HG03280 (cell line): ENCODE measurements around the gene SMIM14.
"Not testable (repeated sequence)": the region's sequence is repeated elsewhere in the genome, so short reads cannot be mapped to it uniquely, and the experiment has no call there.

Experiments used
- ATAC-seq: cut with Tn5 transposase; IDR thresholded peaks from one replicate; pipeline ENCODE4 v1.9.1; 2021; ENCODE audit warnings: mild to moderate bottlenecking, moderate library complexity; ENCODE audit not compliant: unreplicated experiment

Gene SMIM14

DNA sequence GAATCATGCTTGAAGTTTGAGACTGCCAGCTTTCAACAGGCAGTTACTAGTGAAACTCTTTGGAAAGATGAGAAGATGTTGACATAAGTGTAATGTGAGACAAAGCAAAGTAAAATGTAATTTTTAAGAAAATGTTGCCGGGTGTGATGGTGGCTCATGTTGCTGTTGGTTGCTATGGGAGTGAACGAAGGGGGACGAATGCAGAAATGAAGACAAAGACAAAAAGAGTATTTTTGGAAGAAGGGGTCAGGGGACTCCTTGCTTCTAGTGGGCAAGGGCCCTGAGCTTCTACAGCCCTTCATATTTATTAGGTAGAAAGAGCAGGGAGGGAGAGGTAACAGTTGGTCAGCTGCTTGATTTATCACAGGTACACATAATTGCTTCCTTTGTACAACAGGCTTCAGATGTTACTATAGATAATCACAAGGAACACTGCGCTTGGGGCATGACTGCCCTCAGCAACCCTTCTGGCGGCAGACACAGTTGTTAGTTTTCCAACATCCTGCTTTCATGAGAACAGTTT is 99.5 kb downstream of the SMIM14 start:
- no peak for ATAC-seq

DNA sequence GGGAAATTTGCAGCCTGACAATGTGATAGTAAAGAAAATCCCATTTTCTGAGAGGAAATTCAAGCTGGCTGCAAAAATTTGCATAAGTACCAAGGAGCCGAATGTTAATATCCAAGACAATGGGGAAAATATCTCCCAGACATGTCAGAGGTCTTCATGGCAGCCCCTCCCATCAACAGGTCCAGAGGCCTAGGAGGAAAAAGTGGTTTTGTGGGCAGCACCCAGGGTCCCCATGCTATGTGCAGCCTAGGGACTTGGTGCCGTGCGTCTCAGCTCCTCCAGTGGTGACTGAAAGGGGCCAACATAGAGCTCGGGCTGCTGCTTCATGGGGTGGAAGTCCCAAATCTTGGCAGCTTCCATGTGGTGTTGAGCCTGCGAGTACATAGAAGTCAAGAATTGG is 105.1 kb downstream of the SMIM14 start:
- no peak for ATAC-seq

DNA sequence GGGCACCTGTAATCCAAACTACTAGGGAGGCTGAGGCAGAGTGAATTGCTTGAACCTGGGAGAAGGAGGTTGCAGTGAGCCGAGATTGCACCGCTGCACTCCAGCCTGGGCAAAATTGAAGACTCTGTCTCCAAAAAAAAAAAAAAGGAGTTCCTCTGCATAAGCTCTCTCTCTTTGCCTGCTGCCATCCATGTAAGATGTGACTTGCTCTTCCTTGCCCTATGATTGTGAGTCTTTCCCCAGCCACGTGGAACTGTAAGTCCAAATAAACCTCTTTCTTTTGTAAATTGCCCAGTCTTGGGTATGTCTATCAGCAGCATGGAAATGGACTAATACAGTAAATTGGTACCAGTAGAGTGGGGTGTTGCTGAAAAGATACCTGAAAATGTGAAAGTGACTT is 106.4 kb downstream of the SMIM14 start:
- ATAC-seq: not testable (repeated sequence)

DNA sequence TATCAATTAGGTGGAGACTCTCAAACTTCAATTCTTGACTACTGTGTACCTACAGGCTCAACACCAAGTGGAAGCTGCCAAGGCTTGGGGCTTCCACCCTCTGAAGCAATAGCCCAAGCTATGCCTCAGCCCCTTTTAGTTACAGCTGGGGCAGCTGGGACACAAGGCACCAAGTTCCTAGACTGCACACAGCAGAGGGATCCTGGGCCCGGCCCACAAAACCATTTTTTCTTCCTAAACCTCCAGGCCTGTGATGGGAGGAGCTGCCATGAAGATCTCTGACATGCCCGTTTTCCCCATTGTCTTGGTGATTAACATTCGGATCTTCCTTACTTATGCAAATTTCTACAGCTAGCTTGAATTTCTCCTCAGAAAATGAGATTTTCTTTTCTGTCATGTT is 108.0 kb downstream of the SMIM14 start:
- no peak for ATAC-seq

DNA sequence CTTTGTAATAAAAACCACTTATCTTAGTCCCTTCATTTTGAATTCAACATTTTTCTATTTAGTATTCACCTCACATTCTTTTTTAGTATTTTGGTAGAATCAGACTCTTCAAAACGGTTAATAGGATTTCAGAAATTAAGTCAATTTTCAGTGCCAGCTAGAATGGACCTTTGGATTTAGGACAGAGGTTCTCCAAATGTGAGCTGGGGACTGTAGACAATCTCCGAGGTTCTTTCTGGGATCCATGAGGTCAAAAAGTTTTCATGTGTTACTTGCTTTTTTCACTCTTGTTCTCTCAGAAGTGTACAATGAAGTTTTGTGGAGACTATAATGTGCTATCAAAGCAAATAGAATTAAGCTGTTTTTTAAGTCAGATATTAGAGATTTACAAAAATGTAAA is 109.1 kb downstream of the SMIM14 start:
- no peak for ATAC-seq

DNA sequence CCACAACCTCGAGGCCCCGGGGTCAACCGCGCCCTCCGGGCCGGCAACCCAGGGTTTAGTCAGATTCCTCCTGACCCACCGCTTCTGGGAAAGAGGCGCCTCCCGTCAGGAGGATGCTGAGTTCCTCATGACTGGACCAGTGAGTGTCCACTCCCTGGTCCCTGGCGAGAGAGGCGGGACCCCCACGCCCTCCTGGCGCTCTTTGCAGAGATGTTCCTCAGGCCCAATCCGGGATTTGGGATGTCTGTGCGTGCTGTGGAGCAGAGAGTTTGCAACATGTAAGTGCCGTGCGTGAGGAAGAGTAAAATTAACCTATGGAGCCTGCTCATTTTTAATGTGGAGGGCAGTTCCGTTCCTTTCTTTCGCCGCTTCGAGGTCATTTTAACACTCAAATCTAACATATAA is 110.6 kb downstream of the SMIM14 start:
- ATAC-seq: no peak

DNA sequence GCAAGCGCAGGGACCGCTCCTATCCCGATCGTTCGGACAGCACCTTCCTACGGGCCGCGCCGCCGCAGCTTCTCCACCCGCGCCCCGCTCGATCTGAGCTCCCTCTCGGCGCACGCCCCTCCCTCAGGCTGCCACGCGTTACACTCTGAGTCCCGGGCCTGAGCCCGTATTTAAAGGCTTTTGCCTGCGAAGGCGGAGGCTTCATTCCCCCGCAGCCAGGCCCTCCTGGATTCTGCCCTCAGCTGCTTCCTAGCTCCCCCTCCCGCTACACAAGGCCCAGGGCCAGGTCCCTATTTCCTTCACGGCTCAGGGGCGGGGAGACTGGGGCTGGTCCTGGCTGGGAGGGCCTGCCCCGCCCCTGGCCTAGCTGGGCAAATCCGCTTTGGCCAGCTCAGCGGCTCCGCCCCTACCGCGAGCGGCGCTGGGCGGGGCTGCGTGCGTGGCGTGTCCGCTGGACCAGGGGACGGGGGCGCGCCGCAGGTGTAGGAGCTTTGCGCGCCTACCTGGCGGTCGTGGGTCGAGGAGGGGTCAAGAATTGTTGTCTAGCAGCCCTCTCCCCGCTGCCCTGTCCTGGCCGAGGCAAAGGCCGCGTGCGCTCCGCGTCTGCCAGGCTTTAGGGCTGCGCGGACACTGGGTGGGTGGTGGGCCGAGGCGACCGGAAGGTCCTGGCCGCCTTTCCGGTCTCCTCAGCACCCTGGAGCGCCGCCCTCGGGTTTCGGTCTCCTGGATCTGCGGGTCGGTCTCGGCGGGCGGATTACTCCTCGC is 111.2 kb downstream of the SMIM14 start, which contains the start of gene UGDH:
TSS of gene UGDH (minus strand) at position 144 of the 765 bp plus-strand sequence. CDS start 5,927 bp downstream, outside the sequence.
- peak; percentile 98 for ATAC-seq

DNA sequence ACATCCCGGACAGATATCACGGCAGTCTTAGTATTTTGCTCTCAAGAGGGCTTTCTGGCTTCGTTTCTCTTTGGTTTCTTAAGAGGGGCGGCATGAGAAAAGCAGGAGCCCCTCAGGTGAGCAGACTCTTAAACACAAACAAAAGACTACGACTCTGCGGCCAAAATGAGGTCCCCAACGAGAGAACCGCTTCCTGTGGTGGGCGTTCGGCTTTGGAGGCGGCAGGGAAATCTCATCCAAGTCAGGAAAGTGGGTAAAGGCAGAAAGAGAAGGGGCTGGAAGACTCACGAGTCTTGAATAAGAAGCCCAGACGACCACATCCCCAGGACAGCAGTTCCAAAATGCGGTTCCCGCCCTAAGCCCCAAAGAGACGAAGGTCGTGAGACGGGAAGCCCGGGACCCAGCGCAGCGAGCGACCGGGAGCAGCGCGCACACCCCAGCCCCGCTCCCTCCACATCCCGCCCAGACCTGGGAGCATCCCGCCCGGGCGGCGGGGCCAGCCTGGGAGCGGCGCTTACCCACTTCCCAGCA is 111.8 kb downstream of the SMIM14 start:
- peak; percentile 12 for ATAC-seq

DNA sequence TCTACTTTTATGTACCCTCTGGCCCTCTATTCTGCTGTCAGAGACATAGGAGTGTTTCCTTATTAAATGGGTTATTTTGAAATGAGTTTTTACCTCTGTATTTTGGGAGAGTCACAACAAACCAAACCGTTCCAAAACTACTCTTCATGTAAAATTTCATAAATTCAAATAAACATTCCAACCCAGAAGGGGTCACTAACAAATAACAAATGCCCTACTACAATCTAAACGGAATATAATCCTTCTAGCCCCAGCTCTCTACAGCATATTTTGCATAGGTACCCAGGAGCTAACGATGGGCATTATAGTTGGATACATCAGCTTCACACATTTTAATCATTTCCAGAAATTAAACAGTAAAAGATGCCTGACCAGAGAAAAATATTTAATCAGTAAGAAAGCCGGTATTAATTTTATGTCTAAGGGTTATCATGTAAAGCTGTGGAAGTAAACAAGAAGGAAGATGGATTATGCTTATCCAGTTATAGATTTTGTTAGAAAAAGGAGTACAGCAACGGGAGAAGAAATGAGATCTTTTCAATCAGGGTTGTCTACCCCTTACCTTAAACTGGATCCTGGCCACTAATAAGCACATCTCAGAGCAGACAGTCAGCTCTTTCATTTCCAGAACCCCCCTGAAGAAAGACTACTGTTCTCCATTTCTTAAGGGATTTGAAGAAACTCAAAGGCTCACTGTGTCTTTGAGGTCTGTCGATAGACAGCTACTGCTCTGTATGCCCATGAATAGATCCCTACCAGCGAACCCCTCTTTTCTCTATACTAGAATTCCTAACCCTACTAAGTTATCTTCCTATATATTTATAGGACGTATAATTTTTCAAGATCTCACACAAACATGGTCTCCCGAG is 112.6 kb downstream of the SMIM14 start:
- no peak for ATAC-seq

DNA sequence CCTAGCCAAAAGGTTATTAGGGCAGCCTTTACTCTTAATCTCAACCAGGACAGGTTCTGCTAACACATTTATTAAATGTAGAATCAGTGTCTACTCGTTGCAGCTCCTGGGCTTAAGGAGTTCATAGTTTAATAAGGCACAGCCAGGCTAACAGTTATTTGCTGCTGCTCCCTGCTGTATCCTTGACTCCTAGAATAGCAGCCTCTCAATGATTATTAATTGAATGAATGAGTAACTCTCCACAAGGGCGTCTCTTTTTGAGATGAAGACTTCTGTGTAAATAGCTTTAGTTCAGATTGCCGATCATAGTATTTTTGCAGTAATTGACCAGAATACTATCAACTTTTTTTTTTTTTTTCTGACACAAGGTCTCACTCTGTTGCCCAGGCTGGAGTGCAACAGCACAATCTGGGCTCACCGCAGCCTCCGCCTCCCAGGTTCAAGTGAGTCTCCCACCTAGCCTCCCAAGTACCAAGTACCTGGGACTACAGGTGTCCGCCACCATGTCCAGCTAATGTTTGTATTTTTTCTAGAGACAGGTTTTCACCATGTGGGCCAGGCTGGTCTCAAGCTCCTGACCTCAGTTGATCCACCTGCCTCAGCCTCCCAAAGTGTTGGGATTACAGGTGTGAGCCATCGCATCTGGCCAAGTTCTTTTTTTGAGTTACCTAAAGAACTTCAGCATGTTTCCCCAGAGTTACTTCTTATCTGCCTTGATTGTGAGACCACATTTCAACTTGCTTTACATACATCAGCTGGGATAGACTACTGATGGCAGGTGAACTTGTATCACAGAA is 114.3 kb downstream of the SMIM14 start:
- ATAC-seq: no peak

DNA sequence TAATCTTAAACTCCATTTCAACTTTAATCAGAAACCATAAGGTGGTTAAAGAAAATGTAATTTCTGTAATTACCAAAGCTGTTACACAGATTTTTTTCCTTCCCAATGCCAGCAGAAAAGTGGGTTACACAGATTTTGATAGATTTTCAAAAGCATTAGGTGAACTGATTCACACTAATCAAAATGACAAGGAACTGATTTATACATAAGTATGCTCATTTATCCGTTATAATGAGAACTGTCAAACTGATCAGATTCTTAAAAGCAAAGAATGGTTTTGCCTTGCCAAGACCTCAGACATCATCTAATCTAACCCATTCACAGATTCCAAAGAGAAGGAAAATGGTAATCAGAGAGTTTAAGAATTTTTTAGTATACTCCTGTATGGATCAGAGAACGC is 116.6 kb downstream of the SMIM14 start:
- ATAC-seq: no peak

DNA sequence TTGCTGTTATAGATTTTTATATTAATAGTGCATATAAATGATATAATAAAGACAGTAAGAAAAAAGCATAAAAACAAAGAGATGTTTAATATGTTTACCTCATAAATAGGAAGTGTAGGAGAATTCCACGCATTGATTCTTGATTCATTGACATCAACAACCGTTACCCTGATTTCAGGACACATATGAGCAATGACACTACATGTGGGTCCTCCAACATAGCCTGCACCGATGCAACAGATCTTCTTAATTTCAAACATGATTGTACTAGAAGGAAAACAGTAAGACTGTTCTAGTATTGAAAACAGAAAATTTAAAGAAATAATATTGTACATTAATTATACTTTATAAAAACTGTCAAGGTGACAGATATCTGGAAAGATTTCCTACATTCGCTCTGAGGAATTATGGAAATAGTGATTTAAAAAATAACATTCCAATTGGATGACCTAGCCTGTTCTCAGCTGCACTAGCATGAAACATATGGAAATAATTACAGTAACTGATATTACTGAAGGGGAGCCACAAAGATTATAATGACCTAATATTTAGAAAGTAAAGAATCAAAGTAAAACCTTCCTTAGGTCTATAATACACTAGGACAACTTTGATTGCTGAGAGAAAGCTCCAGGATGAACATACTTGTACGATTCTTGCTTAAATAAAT is 117.3 kb downstream of the SMIM14 start:
- ATAC-seq: no peak

DNA sequence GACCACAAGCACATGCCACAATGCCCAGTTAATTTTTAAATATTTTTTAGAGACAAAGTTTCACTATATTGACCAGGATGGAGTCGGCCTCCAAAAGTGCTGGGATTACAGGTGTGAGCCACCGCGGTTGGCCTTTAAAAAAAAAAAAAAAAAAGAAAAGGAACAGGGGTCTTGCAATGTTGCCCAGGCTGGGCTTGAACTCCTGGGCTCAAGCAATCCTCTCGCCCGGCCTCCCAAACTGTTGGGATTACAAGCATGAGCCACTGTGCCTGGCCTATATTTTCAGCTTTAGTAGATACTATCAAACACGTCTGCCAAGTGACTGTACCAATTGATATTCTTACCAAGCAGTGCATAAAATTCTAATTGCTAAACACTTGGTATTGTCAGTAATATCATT is 120.2 kb downstream of the SMIM14 start:
- no peak for ATAC-seq

DNA sequence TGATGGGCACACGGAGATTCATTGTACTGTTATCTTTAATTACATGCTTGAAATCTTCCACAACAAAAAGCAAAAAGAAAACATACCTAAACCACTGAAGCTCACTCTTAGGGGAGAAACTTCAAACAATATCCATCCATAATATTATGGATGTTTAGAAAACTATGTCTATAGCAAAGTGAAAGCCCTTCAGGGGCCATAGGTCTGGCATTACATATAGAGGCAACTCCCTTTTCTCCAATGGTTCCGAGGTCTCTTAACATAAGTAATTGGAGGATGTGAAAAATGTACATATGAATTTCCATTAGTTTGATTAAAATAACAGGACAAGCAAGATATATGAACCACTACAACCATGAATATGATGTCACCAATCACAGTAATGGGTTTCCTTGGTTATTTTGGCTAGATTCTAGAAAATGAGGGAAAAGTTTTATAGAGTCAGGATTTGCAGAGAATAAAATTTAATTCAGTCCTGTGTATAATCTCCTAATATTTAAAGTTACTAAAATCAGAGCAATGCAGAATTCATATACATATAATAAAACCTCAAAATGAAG is 122.2 kb downstream of the SMIM14 start:
- ATAC-seq: no peak

DNA sequence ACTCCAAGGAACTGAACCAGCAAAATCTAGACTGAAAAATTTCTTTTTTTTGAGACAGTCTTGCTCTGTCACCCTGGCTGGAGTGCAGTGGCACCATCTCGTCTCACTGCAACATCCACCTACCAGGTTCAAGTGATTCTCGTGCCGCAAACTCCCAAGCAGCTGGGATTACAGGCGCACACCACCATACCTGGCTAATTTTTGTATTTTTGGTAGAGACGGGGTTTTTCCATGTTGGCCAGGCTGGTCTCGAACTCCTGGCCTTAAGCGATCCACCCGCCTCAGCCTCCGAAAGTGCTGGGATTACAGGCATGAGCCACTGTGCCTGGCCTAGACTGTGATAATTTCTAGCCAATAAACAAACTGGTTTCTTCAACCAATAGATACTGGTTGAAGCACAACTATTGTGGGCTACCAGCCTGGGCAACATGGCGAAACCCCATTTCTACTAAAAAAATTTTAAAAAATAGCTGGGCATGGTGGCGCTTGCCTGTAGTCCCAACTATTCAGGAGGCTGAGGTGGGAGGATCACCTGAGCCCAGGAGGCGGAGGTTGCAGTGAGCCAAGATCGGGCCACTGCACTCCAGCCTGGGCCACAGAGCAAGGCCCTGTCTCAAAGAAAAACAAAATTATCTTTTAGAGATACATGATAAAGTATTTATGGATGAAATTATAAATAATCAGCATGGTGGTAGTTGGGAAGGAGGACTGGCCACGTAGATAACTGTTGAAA is 122.8 kb downstream of the SMIM14 start:
- not testable (repeated sequence) for ATAC-seq

DNA sequence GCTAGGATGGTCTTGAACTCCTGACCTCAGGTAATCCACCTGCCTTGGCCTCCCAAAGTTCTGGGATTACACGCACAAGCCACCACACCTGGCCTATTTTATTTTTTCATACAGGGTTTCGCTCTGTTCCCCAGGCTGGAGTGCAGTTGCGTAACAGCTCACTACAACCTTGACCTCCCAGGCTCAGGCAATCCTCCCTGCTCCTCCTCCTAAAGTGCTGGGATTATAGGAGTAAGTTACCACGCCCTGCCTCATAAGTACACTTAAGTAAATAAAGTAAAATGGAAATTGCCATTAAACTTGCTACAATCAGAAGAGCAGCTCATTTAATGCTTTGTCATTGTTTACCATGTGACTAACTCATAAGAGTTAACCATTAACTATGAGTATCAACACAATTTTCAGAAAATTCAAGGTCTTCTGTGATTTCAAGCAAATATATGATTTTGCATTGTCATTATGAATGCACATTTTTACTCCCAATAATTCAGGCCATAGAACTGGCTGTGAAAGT is 123.7 kb downstream of the SMIM14 start:
- ATAC-seq: no peak

DNA sequence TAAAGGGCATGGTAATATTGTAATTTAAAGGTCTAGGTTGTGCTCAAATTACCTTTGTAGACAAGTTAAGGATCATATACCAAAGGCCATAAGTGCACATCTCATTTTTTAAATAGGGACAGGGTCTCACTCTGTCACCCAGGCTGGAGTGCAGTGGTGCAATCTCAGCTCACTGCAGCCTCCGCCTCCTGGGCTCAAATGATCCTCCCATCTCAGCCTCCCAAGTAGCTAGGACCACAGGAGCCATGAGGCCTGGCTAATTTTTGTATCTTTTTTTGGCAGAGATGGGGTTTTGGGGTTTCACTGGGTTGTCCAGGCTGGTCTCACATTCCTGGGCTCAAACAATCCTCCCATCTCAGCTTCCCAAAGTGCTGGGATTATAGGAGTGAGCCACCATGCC is 124.4 kb downstream of the SMIM14 start:
- ATAC-seq: not testable (repeated sequence)

DNA sequence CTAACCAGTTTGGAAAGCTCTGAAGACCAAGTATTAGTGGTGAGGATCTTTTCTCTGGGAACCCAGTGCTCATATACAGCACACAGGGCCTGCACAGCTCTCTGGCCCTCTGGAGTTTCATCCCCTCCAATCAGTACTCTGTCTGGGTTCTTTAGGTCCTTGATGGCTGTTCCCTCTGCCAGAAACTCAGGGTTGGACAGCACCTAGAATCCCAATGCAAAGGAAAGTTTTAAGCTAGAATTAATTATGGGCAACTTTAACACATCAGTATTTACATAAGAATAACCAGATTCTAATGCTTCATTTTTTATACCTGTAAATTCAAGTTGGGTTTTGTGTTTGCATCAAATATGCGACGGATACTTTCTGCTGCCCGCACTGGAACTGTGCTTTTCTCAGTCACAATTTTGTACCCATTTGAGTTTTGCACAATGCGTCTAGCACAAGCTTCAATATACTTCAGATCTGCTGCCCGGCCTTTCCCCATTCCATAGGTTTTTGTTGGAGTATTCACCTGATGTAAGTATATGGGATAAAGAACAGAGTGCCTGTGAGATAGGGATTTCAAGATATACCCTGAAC is 128.2 kb downstream of the SMIM14 start:
- no peak for ATAC-seq

DNA sequence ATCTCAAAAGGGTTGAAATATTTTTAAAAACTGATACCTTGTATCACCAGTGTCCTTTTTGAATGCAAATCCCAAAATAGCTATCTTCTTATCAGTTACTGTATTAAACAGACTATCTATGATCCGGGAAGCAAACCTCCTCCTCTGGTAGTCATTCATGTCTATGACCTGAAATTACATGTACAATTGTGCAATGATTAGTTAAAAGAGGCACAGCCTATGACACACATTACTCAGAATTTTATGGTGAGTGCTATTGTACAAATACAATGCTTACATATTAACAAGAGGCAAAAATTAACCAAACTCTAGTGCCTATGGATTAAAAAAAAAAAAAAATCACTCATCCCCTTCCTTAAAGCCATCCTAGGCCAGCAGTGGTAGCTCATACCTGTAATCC is 133.1 kb downstream of the SMIM14 start:
- ATAC-seq: no peak
